Measurements from ENCODE around the gene LRBA. TPM values are rescaled to one million over a fixed set of nuclear protein-coding genes. Genes with fewer than 3 reads are reported as not detected.

Gene LRBA
- total and polyA plus RNA-seq, 8 donors, result 7.3 to 156 (median 73.9) TPM

DNA sequence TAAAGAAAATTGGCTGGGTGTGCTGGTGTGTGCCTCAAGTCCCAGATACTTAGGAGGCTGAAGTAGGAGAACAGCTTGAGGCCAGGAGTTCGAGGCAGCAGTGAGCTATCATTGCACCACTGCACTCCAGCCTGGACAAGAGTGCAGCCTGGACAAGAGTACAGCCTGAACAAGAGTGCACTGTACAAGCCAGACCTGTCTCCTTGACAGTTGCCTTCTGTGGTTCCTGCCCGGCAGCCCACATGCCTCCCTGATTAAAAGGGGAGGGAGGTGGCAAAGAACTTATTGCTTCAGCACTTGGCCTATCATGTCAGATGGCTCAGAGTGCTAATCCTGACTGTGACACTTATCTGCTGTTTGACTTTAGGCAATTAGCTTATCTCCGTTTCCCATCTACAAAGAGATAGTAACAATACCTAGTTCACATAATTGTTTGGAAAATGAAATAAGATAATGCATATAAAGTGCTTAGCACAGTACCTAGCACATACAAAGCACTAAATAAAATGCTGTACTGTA lies 687.8 kb downstream of the LRBA start:
- intact Hi-C loops (cut with DNase I; ENCODE audit: low total_unique reads), result no loop called here
- H3K27ac ChIP-seq, result no peak overlapping the region

GRCh38 chr4:150325872-150326271 lies 689.2 kb downstream of the LRBA start:
- intact Hi-C loops (cut with DNase I; ENCODE audit: low total_unique reads), result no loop called here
- no peak for TF ChIP-seq POLR2A (IDR thresholded peaks at IDR 0.05)
- TF ChIP-seq EP300 (IDR thresholded peaks at IDR 0.05), result no peak
- Histone ChIP-seq H3K9me3 (no peaks in the 10 kb centered on the region), H3K4me3 (no peak overlapping the region), H3K4me1 (no peaks in the 10 kb centered on the region), H3K27me3 (no peaks in the 10 kb centered on the region), H3K36me3 (peaks cover 0 to 13% (median 3%) of the 10 kb centered on the region in 4 donors), H3K27ac (no peak overlapping the region)
- no peak for DNase-seq
- WGBS, 5 donors, result 78 to 95% (median 84%) methylated on average over 2 of the region's 2 CpGs

More for the DNA sequence above, 687.8 kb downstream of the LRBA start:
- no peak overlapping the region for H3K4me3 ChIP-seq
- no peaks in the 10 kb centered on the region for H3K4me1 ChIP-seq
- peaks cover 0 to 7% (median 3%) of the 10 kb centered on the region in 4 donors for H3K36me3 ChIP-seq
- H3K27me3 ChIP-seq, result no peaks in the 10 kb centered on the region
- TF ChIP-seq EP300 (IDR thresholded peaks at IDR 0.05), result no peak
- no peak for TF ChIP-seq POLR2A (IDR thresholded peaks at IDR 0.05)
- no peak for DNase-seq
- WGBS, 5 donors, result 66 to 90% (median 86%) methylated on average over 3 of the region's 3 CpGs
- no peaks in the 10 kb centered on the region for H3K9me3 ChIP-seq

DNA sequence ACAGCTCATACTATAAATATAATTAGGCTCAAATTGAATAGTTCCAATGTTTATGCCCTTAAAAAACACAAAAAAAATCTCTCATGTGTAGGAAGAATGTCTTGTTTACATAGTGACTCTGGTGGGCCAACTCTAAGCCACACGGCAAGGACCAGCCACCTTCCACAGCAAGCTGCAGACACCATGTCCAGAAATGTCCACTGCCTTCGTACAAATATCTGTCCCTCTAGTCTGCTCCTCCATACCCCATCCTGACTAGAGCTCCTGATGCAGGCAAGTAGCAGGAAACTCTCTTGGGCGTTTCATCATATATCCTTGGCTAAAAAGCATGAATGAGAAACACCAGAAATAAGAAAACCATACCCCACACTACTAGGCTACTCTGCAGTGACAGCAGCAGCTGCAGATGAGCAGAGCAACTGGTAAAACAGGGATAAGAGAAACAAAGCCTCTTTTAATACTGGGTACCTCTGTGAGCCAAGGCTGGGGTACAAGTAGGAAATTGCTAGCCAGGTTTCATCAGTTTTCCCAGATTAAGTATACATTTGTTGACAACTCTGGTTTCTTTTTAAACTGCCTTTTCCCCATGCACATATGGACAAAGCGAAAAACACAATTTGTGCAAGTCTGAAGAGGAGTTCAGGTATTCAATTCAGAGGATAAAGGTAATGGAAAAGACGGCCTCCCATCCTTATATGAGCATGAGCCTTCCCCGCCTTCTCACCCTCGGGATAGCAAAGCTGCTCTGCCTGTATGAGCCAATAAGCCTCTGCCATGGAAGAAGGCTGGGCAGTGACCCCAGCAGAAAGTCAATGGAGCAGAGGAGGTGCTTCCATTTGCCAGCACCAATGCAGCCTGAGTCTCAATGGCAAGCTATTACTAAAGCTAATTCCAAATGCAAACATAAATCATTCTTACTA lies 691.4 kb downstream of the LRBA start:
- no peak overlapping the region for H3K27ac ChIP-seq
- 74 to 82% (median 81%) methylated on average over 7 of the region's 7 CpGs for WGBS, 5 donors
- intact Hi-C loops (cut with DNase I; ENCODE audit: low total_unique reads), result no loop called here

DNA sequence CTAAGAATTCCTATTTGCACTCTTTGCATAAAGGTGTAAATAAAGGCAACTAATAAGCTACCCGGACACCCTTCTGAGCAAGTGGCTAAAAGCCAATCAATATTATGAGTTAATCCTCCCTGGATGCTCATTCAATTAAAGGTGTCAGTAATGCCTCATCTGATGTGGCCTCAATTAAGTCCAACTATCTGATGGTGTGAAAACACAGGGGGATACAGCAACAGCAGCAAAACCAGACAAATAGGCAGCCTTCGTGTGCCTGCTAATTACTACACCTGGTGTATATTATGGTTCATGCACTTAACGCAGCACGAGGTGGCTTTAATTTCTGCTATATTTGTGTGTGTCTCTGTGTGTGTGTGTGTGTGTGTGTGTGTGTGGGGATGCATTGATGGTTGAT lies 692.4 kb downstream of the LRBA start:
- DNase-seq, result no peak
- TF ChIP-seq, protein P1, sequence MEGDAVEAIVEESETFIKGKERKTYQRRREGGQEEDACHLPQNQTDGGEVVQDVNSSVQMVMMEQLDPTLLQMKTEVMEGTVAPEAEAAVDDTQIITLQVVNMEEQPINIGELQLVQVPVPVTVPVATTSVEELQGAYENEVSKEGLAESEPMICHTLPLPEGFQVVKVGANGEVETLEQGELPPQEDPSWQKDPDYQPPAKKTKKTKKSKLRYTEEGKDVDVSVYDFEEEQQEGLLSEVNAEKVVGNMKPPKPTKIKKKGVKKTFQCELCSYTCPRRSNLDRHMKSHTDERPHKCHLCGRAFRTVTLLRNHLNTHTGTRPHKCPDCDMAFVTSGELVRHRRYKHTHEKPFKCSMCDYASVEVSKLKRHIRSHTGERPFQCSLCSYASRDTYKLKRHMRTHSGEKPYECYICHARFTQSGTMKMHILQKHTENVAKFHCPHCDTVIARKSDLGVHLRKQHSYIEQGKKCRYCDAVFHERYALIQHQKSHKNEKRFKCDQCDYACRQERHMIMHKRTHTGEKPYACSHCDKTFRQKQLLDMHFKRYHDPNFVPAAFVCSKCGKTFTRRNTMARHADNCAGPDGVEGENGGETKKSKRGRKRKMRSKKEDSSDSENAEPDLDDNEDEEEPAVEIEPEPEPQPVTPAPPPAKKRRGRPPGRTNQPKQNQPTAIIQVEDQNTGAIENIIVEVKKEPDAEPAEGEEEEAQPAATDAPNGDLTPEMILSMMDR (IDR thresholded peaks at IDR 0.05), result no peak
- TF ChIP-seq POLR2AphosphoS5 (IDR thresholded peaks at IDR 0.05) (no peak), EP300 (IDR thresholded peaks at IDR 0.05) (no peak), POLR2A (IDR thresholded peaks at IDR 0.05) (no peak)
- Histone ChIP-seq H3K4me1 (no peaks in the 10 kb centered on the region), H3K9me3 (no peaks in the 10 kb centered on the region), H3K27me3 (no peaks in the 10 kb centered on the region), H3K4me3 (no peak overlapping the region), H3K36me3 (peaks cover 0 to 28% (median 3%) of the 10 kb centered on the region in 4 donors), H3K27ac (no peak overlapping the region)
- 89 to 96% (median 93%) methylated on average over 4 of the region's 4 CpGs for WGBS, 5 donors
- intact Hi-C loops (cut with DNase I; ENCODE audit: low total_unique reads), result no loop called here

More for the DNA sequence above, 691.4 kb downstream of the LRBA start:
- H3K4me1 ChIP-seq, result no peaks in the 10 kb centered on the region
- TF ChIP-seq POLR2AphosphoS5 (IDR thresholded peaks at IDR 0.05) (no peak), POLR2A (IDR thresholded peaks at IDR 0.05) (no peak)
- TF ChIP-seq, protein P1 (IDR thresholded peaks at IDR 0.05), result no peak
- DNase-seq, result peak in 1 of 2 donors; percentile 15
- no peaks in the 10 kb centered on the region for H3K9me3 ChIP-seq
- peaks cover 0 to 28% (median 3%) of the 10 kb centered on the region in 4 donors for H3K36me3 ChIP-seq
- no peaks in the 10 kb centered on the region for H3K27me3 ChIP-seq
- no peak overlapping the region for H3K4me3 ChIP-seq

DNA sequence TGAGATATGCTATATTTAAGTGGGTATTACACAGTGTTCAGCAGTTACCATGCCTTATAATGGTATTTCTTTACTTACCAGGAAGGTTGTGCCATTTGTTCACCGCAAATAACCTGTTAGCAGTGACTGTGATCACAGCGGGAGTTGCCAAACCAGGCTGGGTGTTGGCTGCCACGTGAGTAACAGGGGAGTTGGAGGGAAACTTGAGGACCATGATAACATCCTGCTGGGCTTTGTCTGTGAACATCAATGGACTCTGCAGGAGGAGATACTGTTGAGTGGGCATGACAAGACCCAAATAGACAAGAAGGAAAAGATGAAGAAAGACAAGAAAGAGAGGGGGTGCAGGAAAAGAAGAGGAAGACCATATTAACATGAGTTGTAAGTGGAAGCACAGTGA lies 694.0 kb downstream of the LRBA start:
- DNase-seq, result no peak
- intact Hi-C loops (cut with DNase I; ENCODE audit: low total_unique reads), result no loop called here
- Histone ChIP-seq H3K4me1 (no peaks in the 10 kb centered on the region), H3K36me3 (peaks cover 0 to 28% (median 3%) of the 10 kb centered on the region in 4 donors), H3K27ac (no peak overlapping the region), H3K4me3 (no peak overlapping the region), H3K9me3 (no peaks in the 10 kb centered on the region), H3K27me3 (no peaks in the 10 kb centered on the region)
- TF ChIP-seq POLR2AphosphoS5 (IDR thresholded peaks at IDR 0.05) (no peak), EP300 (IDR thresholded peaks at IDR 0.05) (no peak), POLR2A (IDR thresholded peaks at IDR 0.05) (no peak)
- TF ChIP-seq, protein P1 (IDR thresholded peaks at IDR 0.05), result no peak
- WGBS, 5 donors, result 70 to 75% (median 73%) methylated on average over 3 of the region's 3 CpGs

Measured in stomach (tissue), 9 donors.